Neuronal stem cell (in vitro differentiated cells): ENCODE measurements around the gene KIF2A.

Experiments used
- DNase-seq: peaks from one replicate; pipeline ENCODE4 v3.0.0-alpha.2; 2013; ENCODE audit warnings: low spot score
- H2AFZ ChIP-seq: one replicate; pipeline ENCODE4 v1.6.1; 2013; ENCODE audit warnings: mild to moderate bottlenecking, low read length, inconsistent platforms
- H2AK5ac ChIP-seq: 2 replicates; pipeline ENCODE4 v1.6.1; 2013; ENCODE audit warnings: low read depth, mild to moderate bottlenecking, inconsistent platforms, low read length, moderate library complexity, mixed read lengths
- H2BK120ac ChIP-seq: 2 replicates; pipeline ENCODE4 v1.6.1; 2013; ENCODE audit warnings: low read depth, mild to moderate bottlenecking, inconsistent platforms, low read length, moderate library complexity, mixed read lengths
- H2BK12ac ChIP-seq: one replicate; pipeline ENCODE4 v1.6.1; 2013; ENCODE audit warnings: low read length, inconsistent platforms
- H2BK15ac ChIP-seq: 2 replicates; pipeline ENCODE4 v1.6.1; 2013; ENCODE audit warnings: mild to moderate bottlenecking, low read length, inconsistent platforms, mixed read lengths
- H2BK5ac ChIP-seq: one replicate; pipeline ENCODE4 v1.6.1; 2013; ENCODE audit warnings: inconsistent platforms, mild to moderate bottlenecking, low read length, moderate library complexity
- H3K14ac ChIP-seq: one replicate; pipeline ENCODE4 v1.6.1; 2013; ENCODE audit warnings: low read length, inconsistent platforms
- H3K18ac ChIP-seq: 2 replicates; pipeline ENCODE4 v1.6.1; 2013; ENCODE audit warnings: low read length, inconsistent platforms
- H3K23ac ChIP-seq: 2 replicates; pipeline ENCODE4 v1.6.1; 2013; ENCODE audit warnings: low read depth, mild to moderate bottlenecking, mixed read lengths, low read length, inconsistent platforms; ENCODE audit not compliant: poor library complexity
- H3K27ac ChIP-seq: replicated peaks from 3 replicates; pipeline ENCODE4 v1.5.1; 2013; ENCODE audit warnings: low read length, inconsistent platforms
- H3K27me3 ChIP-seq, 3 experiments: 2 replicates each; pipeline ENCODE4 v1.6.1; 2013; ENCODE audit warnings: low read length in 3 of 3, mild to moderate bottlenecking in 2 of 3, inconsistent platforms in 1 of 3, low read depth in 1 of 3, mixed read lengths in 1 of 3, moderate library complexity in 1 of 3; ENCODE audit not compliant: control insufficient read depth in 3 of 3, insufficient read depth in 3 of 3
- H3K36me3 ChIP-seq, 2 donors: replicated peaks in 1 of 2; 2 replicates each; pipeline ENCODE4 v1.6.1; 2013; ENCODE audit warnings: low read length in 2 of 2; ENCODE audit not compliant: control insufficient read depth in 2 of 2, insufficient read depth in 2 of 2
- H3K4ac ChIP-seq: 2 replicates; pipeline ENCODE4 v1.6.1; 2013; ENCODE audit warnings: inconsistent platforms, mild to moderate bottlenecking, low read length, moderate library complexity
- H3K4me1 ChIP-seq, 2 donors: 1 replicate in 1 of 2; 2 replicates in 1 of 2; pipeline ENCODE4 v1.6.1; 2013; ENCODE audit warnings: low read length in 2 of 2, low read depth in 1 of 2; ENCODE audit not compliant: control insufficient read depth in 2 of 2, insufficient read depth in 1 of 2
- H3K4me2 ChIP-seq: one replicate; pipeline ENCODE4 v1.6.1; 2013; ENCODE audit warnings: mild to moderate bottlenecking, low read length, inconsistent platforms; ENCODE audit not compliant: insufficient read depth, poor library complexity, severe bottlenecking
- H3K4me3 ChIP-seq, 2 donors: 2 replicates each; pipeline ENCODE4 v1.5.1; 2013; ENCODE audit warnings: low read length in 2 of 2, mild to moderate bottlenecking in 2 of 2, inconsistent platforms in 1 of 2, moderate library complexity in 1 of 2
- H3K79me1 ChIP-seq: one replicate; pipeline ENCODE4 v1.6.1; 2013; ENCODE audit warnings: low read depth, mild to moderate bottlenecking, inconsistent platforms, low read length, moderate library complexity
- H3K9ac ChIP-seq: one replicate; pipeline ENCODE4 v1.6.1; 2013; ENCODE audit warnings: mild to moderate bottlenecking, low read depth, low read length, inconsistent platforms; ENCODE audit not compliant: poor library complexity
- H3K9me3 ChIP-seq, 2 donors: replicated peaks in 1 of 2; 2 replicates each; pipeline versions ENCODE3 to v1.6.1; 2013; ENCODE audit warnings: low read length in 2 of 2, mild to moderate bottlenecking in 2 of 2, inconsistent platforms in 1 of 2, low read depth in 1 of 2, mixed read lengths in 1 of 2, moderate library complexity in 1 of 2; ENCODE audit not compliant: control insufficient read depth in 2 of 2, insufficient read depth in 1 of 2
- H4K8ac ChIP-seq: one replicate; pipeline ENCODE4 v1.6.1; 2013; ENCODE audit warnings: low read depth, mild to moderate bottlenecking, inconsistent platforms, low read length, moderate library complexity
- H4K91ac ChIP-seq: one replicate; pipeline ENCODE4 v1.6.1; 2013; ENCODE audit warnings: low read length, low read depth, mild to moderate bottlenecking, inconsistent platforms; ENCODE audit not compliant: poor library complexity
- WGBS, 2 donors: extraction: QIAGEN DNeasy Blood & Tissue Kit; methylation state at CpG; one replicate each; pipeline ENCODE4 v1.1.7; 2013; ENCODE audit warnings: missing lambda C conversion rate in 2 of 2, mixed read lengths in 1 of 2; ENCODE audit not compliant: insufficient read length in 2 of 2, insufficient replicate concordance in 1 of 2; ENCODE audit errors: extremely low coverage in 2 of 2; 5-methylcytosine and 5-hydroxymethylcytosine counted together

The KIF2A gene

GRCh38 chr5:62309107-62309506 is 3.1 kb downstream of the KIF2A start:
- H3K4me2 ChIP-seq = no peak overlapping the region
- H3K79me1 ChIP-seq = peaks cover 5% of the 10 kb centered on the region
- no peak overlapping the region for H2BK15ac ChIP-seq
- H2BK12ac ChIP-seq = no peak overlapping the region
- no peak overlapping the region for H3K18ac ChIP-seq
- no peak overlapping the region for H2AK5ac ChIP-seq
- H3K9ac ChIP-seq = no peak overlapping the region
- no peaks in the 10 kb centered on the region for H3K27me3 ChIP-seq
- H3K4me1 ChIP-seq = peaks cover 4 to 5% of the 10 kb centered on the region in 2 donors
- no peak overlapping the region for H4K91ac ChIP-seq
- no peak overlapping the region for H3K4ac ChIP-seq
- H3K14ac ChIP-seq = no peak overlapping the region
- H3K23ac ChIP-seq = no peak overlapping the region
- H2BK5ac ChIP-seq = no peak overlapping the region
- H3K9me3 ChIP-seq = no peaks in the 10 kb centered on the region
- no peak overlapping the region for H2BK120ac ChIP-seq
- no peak overlapping the region for H2AFZ ChIP-seq
- peaks cover 0 to 44% of the 10 kb centered on the region in 2 donors for H3K36me3 ChIP-seq
- H3K4me3 ChIP-seq = no peak overlapping the region
- H3K27ac ChIP-seq = no peak overlapping the region
- DNase-seq = no peak
- no peak overlapping the region for H4K8ac ChIP-seq
- WGBS, 2 donors = no CpG with 5 or more reads among the region's 4 CpGs

GRCh38 chr5:62310426-62311143 is 4.6 kb downstream of the KIF2A start:
- Histone ChIP-seq H2AK5ac (no peak overlapping the region), H3K18ac (no peak overlapping the region), H2BK15ac (no peak overlapping the region), H3K27me3 (no peaks in the 10 kb centered on the region), H3K9me3 (no peaks in the 10 kb centered on the region), H2BK12ac (no peak overlapping the region), H3K4me3 (no peak overlapping the region), H3K27ac (no peak overlapping the region), H3K14ac (no peak overlapping the region), H2BK120ac (no peak overlapping the region), H2BK5ac (no peak overlapping the region), H3K9ac (no peak overlapping the region), H3K36me3 (peaks cover 0 to 46% of the 10 kb centered on the region in 2 donors), H2AFZ (no peak overlapping the region), H3K79me1 (peaks cover 5% of the 10 kb centered on the region), H3K23ac (no peak overlapping the region), H3K4ac (no peak overlapping the region), H3K4me2 (no peak overlapping the region), H4K91ac (no peak overlapping the region), H3K4me1 (peaks cover under 1 to 6% of the 10 kb centered on the region in 2 donors), H4K8ac (no peak overlapping the region)
- WGBS, 2 donors = no CpG with 5 or more reads among the region's 5 CpGs
- no peak for DNase-seq

GRCh38 chr5:62312036-62312435 is 6.0 kb downstream of the KIF2A start:
- WGBS, 2 donors = no CpG with 5 or more reads among the region's 1 CpG
- no peak overlapping the region for H2BK5ac ChIP-seq
- H3K36me3 ChIP-seq = peaks cover 0 to 46% of the 10 kb centered on the region in 2 donors
- no peak overlapping the region for H3K23ac ChIP-seq
- no peak overlapping the region for H2BK12ac ChIP-seq
- H3K4me3 ChIP-seq = no peak overlapping the region
- H3K14ac ChIP-seq = no peak overlapping the region
- H2AK5ac ChIP-seq = no peak overlapping the region
- no peak for DNase-seq
- H3K27me3 ChIP-seq = no peaks in the 10 kb centered on the region
- no peak overlapping the region for H3K9ac ChIP-seq
- no peak overlapping the region for H3K4ac ChIP-seq
- peaks cover 0 to 6% of the 10 kb centered on the region in 2 donors for H3K4me1 ChIP-seq
- H2BK120ac ChIP-seq = no peak overlapping the region
- H3K18ac ChIP-seq = no peak overlapping the region
- H4K91ac ChIP-seq = no peak overlapping the region
- no peak overlapping the region for H4K8ac ChIP-seq
- H3K27ac ChIP-seq = no peak overlapping the region
- peaks cover 2% of the 10 kb centered on the region for H3K79me1 ChIP-seq
- no peak overlapping the region for H3K4me2 ChIP-seq
- no peak overlapping the region for H2BK15ac ChIP-seq
- H2AFZ ChIP-seq = no peak overlapping the region
- no peaks in the 10 kb centered on the region for H3K9me3 ChIP-seq

- Histone ChIP-seq H3K79me1 (peaks cover 2% of the 10 kb centered on the region), H3K4me3 (no peak overlapping the region), H2AFZ (no peak overlapping the region), H3K14ac (no peak overlapping the region), H3K9ac (no peak overlapping the region), H3K9me3 (no peaks in the 10 kb centered on the region), H2BK15ac (no peak overlapping the region), H3K27ac (no peak overlapping the region), H3K4me2 (no peak overlapping the region), H2AK5ac (no peak overlapping the region), H2BK12ac (no peak overlapping the region), H3K4me1 (peaks cover 0 to 6% of the 10 kb centered on the region in 2 donors), H3K36me3 (peaks cover 0 to 46% of the 10 kb centered on the region in 2 donors), H4K8ac (no peak overlapping the region), H4K91ac (no peak overlapping the region), H2BK120ac (no peak overlapping the region), H3K27me3 (no peaks in the 10 kb centered on the region), H3K23ac (no peak overlapping the region), H3K4ac (no peak overlapping the region), H3K18ac (no peak overlapping the region), H2BK5ac (no peak overlapping the region)
- DNase-seq = no peak
- WGBS, 2 donors = no CpG with 5 or more reads among the region's 1 CpG
Measured at GRCh38 chr5:62312674-62313073, 6.7 kb downstream of the KIF2A start.
